Stimulated activated CD8-positive, alpha-beta memory T cell treated with anti-CD3 and anti-CD28 coated beads, Interleukin-7, amount 100 ng/mL, for 1 hour (primary cell): ENCODE data around the gene PAM.
A peak's percentile ranks its signal among the peaks of the same experiment; 100 is the strongest.

ENCODE experiments used
- DNase-seq, 2 donors: peaks; one replicate each; pipeline ENCODE4 v3.0.0-alpha.2; 2020; ENCODE audit warnings: low read depth in 2 of 2

Gene PAM

DNA sequence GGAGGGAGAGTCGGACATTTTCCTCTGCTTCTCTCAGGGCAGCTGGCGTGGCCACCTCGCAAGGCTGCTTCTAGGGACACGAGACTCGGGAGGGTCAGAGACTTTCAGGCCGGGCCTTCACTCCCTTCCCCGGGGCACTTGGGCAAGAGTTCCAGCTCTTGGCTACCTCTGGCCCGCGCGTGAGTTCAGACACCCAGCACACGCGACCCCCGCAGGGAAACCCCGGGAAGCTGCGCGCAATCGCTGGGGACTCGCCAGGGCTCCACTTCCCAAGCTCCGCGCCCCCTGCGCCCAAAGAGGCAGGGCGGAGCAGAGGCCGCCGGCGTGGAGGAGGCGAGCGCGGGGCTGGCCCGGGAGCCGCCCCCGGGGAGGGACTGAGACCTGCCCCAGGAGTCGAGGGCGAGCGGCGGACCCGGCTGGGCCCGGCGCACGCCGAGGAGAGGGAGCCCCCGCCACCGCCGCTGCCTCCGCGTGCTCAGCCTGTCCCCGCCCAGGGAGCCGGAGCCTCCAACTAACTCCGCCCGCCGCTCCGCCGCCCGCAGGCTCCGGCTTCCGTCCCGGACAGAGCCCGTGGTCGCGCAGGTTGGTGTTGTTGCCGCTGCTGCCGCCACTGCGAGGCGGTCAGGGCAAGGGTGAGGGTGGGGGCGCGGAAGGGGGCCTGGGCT, at the start of gene PAM:
PAM (plus strand) TSS at position 539 of the 665 bp plus-strand sequence. CDS start 110,891 bp downstream, outside the sequence.
- DNase-seq, result peak; percentile 39 to 43

GRCh38 chr5:102711525-102712385, 43.4 kb upstream of the PAM start:
- no peak for DNase-seq

- no peak for DNase-seq
Observed at GRCh38 chr5:102713278-102713677, 41.8 kb upstream of the PAM start.

GRCh38 chr5:102713682-102714231, 41.3 kb upstream of the PAM start:
- DNase-seq, result no peak

GRCh38 chr5:102715082-102715807, 39.9 kb upstream of the PAM start:
- no peak for DNase-seq

- DNase-seq, result no peak
Observed at GRCh38 chr5:102716017-102716416, 39.1 kb upstream of the PAM start.

DNA sequence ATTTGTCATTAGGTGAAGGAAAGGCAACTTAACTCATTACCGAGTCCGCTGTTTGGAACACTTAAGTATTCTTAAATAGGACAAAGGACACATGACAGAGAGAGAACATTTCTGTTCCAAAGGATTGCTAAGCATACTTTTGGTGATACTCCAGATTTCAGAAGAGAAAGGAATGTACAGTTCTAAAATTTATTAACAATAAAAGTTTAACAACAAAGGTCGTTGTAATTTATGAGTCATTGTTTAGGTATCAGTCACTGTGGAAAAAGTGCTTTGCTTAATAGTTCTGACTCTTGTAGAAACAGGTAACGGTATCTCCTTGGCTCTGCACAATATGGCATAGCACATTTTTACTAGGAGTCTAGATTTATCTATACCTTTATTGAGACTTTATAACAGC, 36.3 kb upstream of the PAM start:
- DNase-seq, result no peak

- DNase-seq, result no peak
Observed at GRCh38 chr5:102719886-102720285, 35.2 kb upstream of the PAM start.

DNA sequence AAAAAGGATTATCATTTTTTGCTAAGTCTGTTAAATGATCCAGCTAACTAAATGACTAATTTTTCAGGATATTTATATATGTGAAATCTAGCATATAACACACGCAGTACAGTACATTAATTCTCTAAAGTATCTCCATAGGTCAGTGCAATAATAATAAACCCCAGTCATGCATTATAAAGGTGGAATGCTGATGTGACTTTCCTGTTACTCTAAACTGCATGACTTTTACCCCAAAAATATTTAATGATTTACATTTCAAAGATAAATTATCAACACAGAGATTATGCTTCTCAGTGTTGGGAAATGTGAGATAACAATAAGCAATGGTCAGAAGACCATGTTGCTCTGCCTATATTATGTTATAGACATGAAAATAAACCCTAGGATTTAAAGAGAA, 34.1 kb upstream of the PAM start:
- DNase-seq, result no peak

GRCh38 chr5:102722931-102723330, 32.2 kb upstream of the PAM start:
- DNase-seq, result no peak

GRCh38 chr5:102731693-102732092, 23.4 kb upstream of the PAM start:
- DNase-seq, result no peak

DNA sequence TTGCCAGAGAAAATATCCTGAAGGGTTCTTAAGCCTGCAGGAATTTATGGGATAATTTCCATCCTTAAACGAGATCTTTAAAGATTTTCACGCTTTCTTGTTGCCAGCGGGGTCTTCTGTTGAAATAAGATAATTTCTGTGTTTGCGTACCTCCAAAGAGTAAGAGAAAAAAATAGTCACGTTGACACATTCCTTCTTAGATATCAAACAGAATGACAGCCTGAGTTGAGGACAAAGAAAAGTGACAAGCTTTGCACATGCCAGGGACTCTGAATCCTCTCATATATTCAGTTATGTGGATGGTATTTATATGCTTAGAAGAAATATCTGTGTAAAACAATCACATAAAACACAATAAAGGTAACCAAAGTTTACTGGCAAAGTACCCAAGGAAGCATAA, 21.6 kb upstream of the PAM start:
- DNase-seq, result no peak

DNA sequence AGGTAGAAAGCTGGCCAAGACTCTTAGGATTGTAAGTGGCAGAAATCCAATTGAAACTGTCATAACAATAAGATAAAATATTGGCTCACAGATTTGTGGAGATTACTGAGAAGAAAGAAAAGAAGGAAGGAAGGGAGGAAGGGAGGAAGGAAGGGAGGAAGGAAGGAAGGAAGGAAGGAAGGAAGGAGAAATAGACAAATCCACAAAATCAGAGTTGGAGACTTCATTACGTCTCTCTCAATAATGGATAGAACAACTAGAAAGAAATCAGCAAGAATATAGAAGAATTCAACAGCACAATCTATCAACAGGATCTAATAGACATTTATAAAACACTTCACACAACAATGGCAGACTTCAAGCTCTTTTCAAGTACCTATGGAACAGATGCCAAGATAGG, 17.9 kb upstream of the PAM start:
- DNase-seq, result no peak

GRCh38 chr5:102737805-102738469, 17.2 kb upstream of the PAM start:
- no peak for DNase-seq

DNA sequence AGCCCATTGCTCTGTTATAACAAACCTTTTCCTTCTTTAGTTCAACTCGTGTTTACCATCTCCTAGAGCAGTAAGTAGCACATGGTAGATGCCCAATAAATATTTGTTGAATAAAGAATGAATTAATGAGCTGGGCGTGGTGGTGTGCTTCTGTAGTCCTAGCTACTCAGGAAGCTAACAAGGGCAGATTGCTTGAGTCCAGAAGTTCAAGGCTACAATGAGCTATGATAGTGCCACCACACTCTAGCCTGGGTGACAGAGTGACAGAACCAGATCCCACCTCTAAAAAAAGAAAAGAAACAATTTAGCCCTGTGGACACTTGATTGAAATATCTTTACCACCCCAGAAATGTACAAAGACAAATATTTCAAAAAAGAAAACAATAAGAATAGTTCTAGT, 14.6 kb upstream of the PAM start:
- no peak for DNase-seq

- DNase-seq, result no peak
Observed at GRCh38 chr5:102742215-102742614, 12.9 kb upstream of the PAM start.

DNA sequence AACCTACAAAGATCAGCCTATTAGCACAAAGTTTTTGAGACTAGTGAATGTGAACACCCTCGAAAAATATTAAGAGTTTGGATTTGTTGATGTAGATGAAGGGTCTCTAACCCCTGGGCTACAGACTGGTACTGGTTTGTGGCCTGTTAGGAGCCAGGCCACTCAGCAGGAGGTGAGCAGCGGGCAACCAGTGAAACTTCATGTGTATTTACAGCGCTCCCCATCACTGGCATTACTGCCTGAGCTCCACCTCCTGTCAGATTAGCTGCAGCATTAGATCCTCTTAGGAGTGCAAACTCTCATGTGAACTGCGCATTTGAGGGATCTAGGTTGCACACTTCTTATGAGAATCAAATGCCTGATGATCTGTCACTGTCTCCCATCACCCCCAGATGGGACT, 11.2 kb upstream of the PAM start:
- no peak for DNase-seq

- DNase-seq, result no peak
Observed at GRCh38 chr5:102747386-102748166, 7.5 kb upstream of the PAM start.

DNA sequence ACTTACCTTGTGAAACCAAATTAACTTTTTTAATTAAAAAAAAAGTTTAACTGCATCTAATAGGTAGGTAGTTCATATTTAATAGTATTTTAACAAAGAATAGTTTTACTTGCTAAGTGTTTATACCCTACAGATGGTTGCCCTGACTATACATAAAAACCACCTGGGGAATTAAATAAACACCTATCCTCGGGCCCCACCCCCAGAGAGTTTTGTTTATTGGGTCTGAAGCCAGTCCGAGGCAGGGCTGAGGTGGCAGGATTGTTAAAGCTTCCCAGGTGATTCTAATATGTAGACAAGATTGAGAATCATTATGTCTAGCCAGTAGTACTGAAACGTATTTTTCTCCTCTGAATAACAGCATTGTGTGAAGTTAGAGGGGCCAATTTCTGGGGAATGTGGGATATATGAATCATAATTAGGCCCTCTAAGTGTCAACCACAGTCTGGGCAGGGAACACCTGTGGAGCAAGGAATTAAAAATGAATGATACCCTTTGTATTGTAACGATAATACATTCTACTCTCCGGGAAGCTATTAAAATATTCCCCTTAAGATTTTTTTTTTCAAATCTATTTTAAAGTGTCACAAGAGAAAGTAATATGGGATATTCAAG, 5.6 kb upstream of the PAM start:
- no peak for DNase-seq

DNA sequence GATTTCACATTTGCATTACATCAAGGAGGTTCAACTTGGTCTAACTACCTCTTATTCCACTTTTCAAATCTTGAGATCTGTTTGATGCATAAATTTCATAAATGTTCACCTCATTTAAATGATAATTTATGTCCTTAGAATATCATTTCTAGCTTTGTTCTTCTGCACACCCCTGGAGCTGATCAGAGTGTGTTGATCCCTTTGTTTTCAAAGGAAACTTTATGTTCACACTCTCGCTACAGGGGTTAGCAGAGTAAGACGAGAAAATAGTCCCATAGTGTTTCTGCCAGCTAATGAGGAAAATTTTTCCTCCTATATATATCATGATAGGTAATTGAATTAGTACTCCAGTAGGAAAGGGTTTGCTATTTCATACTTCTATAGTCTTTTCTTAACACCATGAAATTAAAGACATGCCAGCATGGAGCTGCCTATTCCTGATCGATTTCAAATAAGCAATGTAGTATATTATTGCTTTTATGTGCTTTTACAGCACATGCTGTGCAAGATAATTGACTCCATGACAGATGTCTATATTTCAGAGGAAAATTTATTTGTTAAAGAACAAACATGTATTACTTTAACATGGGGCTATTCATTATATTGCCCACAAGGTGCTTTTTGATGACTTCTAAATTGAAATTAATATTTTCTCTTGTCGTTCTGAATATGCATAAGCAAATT, 4.8 kb upstream of the PAM start:
- DNase-seq, result no peak
